GM04503 (cell line): ENCODE data around the gene LRRC75A.
"Not testable (repeated sequence)": the region's sequence is repeated elsewhere in the genome, so short reads cannot be mapped to it uniquely, and the experiment has no call there.

Experiments
- DNase-seq: peaks from one replicate; pipeline ENCODE4 v3.0.0-alpha.2; 2012; ENCODE audit warnings: low read depth

The LRRC75A gene

GRCh38 chr17:16472539-16472938 lies 19.5 kb downstream of the LRRC75A start:
- no peak for DNase-seq

- DNase-seq = no peak
These were observed 20.7 kb downstream of the LRRC75A start for GRCh38 chr17:16471295-16471694.

DNA sequence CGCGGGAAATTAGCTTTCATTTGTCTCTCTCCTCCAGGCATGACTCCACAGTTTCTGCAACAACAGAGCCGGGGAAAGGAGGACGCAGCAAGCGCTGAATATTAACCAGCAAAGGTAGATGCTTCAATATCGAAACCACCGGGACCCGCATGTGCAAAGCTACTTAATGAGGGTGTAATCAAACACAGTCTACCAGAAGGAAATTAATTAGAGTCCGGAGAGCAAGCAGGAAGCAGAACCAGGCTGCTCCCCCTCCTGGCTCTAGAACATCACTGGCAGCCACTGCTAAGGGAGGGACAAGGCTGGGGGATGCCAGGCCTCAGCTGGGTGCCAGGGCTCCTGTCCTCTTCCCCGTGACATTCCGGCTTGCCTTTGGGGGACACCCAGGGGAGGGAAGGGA lies 21.7 kb downstream of the LRRC75A start:
- no peak for DNase-seq

DNA sequence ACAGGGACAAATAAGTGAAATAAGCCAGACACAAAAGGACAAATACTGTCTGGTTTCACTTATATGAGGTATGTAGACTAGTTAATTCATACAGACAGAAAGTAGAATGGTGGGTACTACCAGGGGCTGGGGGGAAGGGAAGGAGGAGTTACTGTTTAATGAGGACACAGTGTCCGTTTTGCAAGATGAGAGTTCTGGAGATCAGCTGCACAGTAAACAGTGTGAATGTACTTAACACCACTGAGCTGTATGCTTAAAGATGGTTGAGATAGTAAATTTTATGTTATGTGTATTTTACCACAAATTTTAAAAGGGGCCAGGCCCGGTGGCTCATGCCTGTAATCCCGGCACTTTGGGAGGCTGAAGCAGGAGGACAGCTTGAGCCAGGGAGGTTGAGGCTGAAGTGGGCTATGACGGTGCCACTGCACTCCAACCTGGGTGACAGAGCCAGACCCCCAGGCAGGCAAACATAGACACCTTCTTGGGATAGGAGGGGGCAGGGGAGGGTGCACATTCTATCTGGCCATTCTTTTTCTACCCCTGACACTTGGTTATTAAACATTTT lies 23.5 kb downstream of the LRRC75A start:
- no peak for DNase-seq

DNA sequence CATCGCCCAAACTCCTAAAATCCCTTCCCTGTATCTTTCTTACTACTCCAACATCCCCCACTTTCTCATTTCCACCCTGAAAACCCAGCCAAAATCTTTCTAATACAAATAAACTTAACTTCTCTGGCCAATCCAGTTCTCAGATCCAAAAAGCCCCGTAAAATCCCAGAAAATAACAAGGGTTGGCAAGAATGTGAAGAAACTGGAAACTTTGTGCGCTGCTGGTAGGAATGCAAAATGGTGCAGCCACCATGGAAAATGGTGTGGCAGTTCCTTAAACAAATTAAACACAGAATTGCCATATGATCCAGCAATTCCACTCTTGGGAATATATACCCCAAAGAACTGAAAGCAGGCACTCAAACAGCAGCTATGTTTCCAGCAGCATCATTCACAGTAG lies 24.1 kb downstream of the LRRC75A start:
- no peak for DNase-seq

- no peak for DNase-seq
These were observed 24.9 kb downstream of the LRRC75A start for GRCh38 chr17:16467044-16467443.

DNA sequence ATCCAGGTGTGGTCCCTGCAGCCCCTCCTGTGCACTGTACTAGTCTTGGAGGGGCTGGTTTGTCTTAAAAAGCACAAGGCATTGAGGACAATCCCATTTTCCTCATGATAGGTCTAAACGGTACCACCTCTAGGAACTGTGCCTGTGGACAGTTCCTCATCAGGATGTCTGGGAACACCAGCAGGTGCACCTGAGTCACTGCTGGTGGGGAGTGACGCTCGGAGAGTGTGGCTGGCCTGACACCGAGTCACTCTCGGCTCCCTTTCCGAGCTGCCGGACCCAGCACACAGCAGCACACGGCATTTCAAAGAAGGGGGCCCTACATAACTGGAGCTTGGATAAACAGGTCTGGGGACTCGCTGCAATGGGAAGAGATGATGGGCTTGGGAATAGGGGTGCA lies 25.6 kb downstream of the LRRC75A start:
- no peak for DNase-seq

GRCh38 chr17:16465861-16466338 lies 26.1 kb downstream of the LRRC75A start:
- DNase-seq = no peak

GRCh38 chr17:16465052-16465312 lies 27.0 kb downstream of the LRRC75A start:
- no peak for DNase-seq

DNA sequence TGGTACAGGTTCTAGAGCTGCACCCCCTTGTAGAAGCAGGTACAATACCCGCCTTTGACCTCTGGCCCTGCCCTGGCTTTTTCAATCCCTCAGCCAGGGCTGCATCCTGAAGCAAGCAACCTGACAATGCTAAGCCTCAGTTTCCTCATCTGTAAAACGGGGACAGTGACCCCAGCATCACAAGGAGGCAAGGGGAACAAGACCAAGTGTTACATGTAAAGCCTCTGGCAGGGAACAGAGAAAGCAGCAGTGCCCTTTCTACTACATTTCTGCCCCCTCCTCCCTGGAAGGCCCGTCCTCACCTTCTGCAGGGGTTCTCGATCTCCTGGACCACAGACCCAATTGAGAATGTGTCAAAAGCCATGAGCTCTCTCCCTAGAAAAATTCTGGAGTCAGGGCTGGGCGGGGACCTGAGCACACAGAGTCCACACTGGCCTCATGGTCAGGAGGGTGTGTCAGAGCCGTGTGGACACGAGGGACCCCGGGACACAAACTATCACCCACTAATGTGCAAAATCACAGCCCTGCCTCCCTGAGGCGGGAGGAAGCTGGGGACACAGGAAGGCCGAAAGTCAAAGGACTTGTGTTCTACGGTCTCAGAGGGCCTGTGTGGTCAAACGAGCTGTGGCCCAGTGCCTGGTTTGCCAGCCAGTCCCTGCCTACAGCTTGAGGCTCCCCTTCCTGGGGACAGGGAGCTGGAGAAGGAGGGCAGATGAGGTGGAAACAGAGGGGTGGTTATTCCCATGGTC lies 27.5 kb downstream of the LRRC75A start:
- DNase-seq = no peak

DNA sequence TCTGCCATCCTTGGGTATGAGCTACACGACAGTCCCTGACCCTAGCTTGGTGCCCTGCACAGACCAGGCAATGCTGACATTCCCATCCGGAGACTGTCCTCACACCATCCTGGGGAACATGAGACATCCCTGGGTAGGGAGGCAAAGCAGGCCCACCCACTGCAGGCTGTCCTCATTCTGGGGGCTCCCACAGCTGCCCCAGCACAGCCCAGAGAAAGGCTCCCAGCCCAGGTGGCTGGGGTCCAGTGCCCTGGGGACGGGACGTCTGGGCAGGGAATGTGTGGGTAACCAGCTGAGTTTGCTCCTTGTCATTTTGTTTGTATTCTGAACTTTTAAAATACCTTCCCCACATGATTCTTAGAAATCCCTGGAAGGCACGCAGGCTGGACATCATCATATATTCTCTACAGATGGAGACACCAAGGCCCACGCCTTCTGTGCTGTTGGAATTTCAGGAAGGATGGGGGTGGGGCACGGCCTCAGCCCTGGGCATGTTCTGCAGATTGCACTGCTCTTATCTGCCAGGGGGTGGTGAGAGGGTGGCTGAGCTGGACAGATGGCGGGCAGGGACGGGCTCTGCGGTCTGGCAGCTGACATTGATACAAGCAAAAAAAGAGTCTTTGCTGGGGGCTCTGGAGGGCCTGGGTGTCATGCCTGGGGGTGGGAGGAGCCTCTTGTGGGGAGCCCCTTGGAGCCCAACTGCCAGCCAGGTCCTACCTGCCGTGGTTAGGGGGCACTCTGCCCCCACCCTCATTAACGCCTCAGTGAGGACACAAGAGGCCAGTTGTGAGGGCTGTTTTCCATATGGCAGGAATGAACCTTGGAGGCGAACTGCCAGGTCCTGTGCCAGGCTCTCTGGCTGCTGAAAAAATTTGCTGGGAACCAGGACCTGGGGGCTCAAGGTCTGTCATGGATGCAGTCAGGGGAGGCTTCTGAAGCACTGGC lies 28.4 kb downstream of the LRRC75A start:
- DNase-seq = no peak

DNA sequence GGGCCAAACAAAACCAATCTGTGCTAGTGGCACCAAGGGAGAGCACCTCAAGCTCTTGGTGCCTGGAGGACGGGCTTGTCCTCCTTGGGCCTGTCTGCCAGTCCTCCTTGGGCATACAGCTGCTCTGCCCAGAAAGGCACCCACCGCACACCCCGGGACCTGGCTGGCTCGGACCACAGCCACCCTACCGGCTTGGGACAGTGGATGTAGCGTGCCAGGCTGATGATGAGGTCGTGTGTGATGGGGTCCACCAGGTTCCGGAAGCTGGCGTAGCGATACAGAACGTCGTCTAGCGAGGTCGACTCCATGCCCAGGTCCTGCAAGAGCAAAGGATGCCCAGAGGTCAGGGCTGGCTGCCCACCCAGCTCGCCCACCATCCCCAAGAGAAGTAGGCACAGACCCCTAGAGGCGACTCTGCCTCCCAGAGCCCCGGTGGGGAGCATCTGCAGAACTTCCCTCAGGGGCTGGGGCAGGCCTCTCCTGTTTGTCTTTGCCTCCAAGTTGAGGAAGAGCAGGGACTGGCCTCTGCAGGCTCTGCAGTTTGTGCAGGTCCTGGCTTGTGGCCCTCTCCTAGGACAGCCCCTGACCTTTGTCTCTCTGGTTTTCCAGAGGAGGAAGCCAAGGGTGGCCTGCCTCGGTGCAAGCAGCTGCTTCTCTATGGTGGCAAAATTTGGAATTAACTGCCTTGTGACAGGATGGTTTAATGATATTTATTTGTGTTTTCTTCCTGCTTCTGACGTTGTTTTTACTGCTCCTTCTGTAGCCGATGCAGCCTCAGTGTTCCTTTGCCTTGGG lies 29.7 kb downstream of the LRRC75A start:
- no peak for DNase-seq

DNA sequence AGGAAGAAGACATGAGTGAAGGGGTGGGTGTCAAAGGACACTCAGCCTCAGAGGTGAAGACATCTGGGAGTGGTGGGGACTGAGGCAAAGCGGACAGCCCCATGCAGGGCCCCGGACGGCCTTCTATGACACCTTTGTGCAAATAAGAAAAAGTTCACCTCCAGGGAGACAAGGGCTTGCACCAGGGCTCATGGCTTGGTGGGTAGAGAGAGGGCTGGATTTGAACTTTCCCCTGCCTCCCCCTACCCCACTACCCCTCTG lies 30.5 kb downstream of the LRRC75A start:
- no peak for DNase-seq

GRCh38 chr17:16460796-16461605 lies 31.0 kb downstream of the LRRC75A start:
- no peak for DNase-seq

DNA sequence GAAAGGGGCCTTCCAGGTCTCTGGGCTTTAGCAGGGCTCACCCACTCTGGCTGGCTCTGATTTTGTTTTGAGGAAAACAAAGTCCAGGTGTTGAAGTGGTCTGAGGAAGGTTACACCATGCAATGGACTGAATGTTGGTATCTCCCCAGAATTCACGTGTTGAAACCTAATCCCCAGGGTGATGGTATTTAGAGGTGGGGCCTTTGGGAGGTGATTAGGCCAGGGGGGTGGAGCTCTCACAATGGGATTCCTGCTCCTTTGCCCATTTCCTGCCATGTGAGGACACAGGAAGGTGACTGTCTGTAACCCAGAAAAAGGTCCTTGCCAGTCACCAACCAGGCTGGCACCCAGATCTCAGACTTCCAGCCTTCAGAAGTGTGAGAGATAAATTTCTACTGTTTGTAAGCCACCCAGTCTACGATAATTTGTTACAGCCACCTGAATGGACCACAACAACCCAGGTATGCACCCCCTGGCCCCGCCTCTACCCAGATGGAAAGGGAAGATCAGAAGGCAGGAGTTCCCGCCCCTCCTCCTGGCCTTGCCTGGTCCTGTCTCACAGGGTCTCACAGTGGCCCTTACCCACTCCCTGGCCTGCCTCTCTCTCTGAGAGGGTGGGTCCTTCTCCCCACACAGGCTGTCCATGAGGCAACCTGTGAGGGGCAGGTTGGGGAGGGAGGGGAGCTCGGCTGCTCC lies 32.0 kb downstream of the LRRC75A start:
- no peak for DNase-seq

- DNase-seq = no peak
These were observed 32.7 kb downstream of the LRRC75A start for GRCh38 chr17:16459271-16459670.

DNA sequence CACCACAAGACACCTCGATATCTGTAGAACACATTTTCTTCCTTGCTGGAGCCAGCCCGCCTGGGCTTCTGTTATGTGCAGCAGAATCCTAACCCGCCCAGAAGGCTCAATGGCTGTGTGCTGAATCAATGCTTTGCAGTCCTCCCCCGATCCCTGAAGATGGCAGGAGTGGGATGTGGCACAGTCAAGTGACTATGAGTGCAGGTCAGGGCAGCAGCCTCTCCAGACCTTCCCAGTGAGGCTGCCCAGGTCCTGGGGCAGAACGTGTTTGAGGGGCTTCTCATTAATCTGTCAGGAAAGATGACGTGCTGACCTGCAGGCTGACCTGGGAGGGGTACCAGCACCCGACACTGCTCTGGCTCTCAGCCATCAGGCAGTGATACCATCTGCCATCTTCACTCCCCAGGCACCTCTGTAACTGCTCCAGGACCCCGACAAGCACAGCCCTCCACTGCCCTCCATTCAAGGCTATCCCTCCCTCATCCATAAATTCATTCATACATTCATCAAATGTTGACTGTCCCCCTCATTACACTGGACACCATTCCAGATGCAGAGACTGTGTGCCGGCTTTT lies 35.2 kb downstream of the LRRC75A start:
- DNase-seq = no peak

- DNase-seq = no peak
These were observed 35.8 kb downstream of the LRRC75A start for GRCh38 chr17:16455997-16456741.

DNA sequence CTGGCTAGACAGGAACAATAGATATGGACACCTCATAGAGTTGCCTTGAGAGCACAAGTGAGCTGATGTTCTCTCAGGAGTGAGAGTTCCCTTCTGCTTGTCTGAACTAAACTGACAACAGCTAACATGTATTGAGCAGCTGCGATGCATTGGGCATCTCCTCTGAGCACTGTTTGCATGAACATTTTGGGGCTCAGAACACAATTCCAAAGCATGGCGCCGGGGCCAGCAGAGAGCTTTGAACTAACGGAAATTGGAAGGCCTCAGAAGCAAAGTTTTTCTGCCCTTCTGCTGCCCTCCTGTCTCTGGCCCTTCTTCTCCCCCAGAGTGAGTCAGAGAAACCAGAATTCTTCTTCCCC lies 38.5 kb downstream of the LRRC75A start:
- DNase-seq = no peak

- DNase-seq = not testable (repeated sequence)
These were observed 39.7 kb downstream of the LRRC75A start for GRCh38 chr17:16452268-16452667.
